HepG2 (cell line): ENCODE data around the gene HIPK4. TPM values are rescaled to one million over a fixed set of nuclear protein-coding genes. Genes with fewer than 3 reads are reported as not detected.
A peak's percentile ranks its signal among the peaks of the same experiment; 100 is the strongest.

Experiments
- EHMT2 ChIP-seq: fragments of 200-600 bp; sonication (generic); IDR thresholded peaks from 2 replicates; pipeline ENCODE4 v1.7.0; 2017; ENCODE audit warnings: antibody characterized with exemption, low read depth, low read length, borderline replicate concordance
- HOXA5 ChIP-seq: sonication (generic); formaldehyde crosslinking; IDR thresholded peaks from 2 replicates; pipeline ENCODE4 v1.4.0; 2020; ENCODE audit warnings: missing genetic modification reagents
- REL ChIP-seq: sonication (generic); formaldehyde crosslinking; conservative IDR thresholded peaks from 2 replicates; pipeline ENCODE4 v1.8.0; 2022; ENCODE audit warnings: mild to moderate bottlenecking, missing genetic modification reagents, moderate library complexity
- XRCC5 ChIP-seq: fragments of 200-400 bp; formaldehyde crosslinking; optimal IDR thresholded peaks from 2 replicates; pipeline ENCODE3; 2017; ENCODE audit warnings: mild to moderate bottlenecking, low read length
- ZFP62 ChIP-seq: sonication (generic); formaldehyde crosslinking; IDR thresholded peaks from 2 replicates; pipeline ENCODE4 v1.4.0; 2020; ENCODE audit warnings: missing genetic modification reagents
- ZNF772 ChIP-seq: sonication (generic); formaldehyde crosslinking; IDR thresholded peaks from 2 replicates; pipeline ENCODE4 v1.5.0; 2020; ENCODE audit warnings: mild to moderate bottlenecking, missing genetic modification reagents
- polyA plus RNA-seq, 8 experiments: library from polyadenylated mRNA; depleted of rRNA in 3 of 8; stranded (reverse) in 7 of 8; unstranded in 1 of 8; fragments of >200 nt; fragmentation: Illumina TruSeq in 4 of 8; extraction: Trizol in 4 of 8; gene quantifications; 2 replicates each; pipeline versions ENCODE4 v1.2.1 to v1.2.3, GENCODE V29; 2011 to 2016; ENCODE audit warnings: low read depth in 4 of 8, missing spikeins in 1 of 8, mixed read lengths in 1 of 8; ENCODE audit not compliant: insufficient read depth in 1 of 8
- total RNA-seq, 5 experiments: library from RNA; depleted of rRNA; stranded (reverse); fragments of >200 nt; fragmentation: Illumina TruSeq; extraction: Trizol; gene quantifications; 2 replicates each; pipeline ENCODE4 v1.2.3, GENCODE V29; 2016; ENCODE audit warnings: low read depth in 1 of 5
- TF ChIP-seq, protein P1 (sequence below): sonication (generic); formaldehyde crosslinking; IDR thresholded peaks from 2 replicates; pipeline ENCODE4 v1.9.0; 2021; ENCODE audit warnings: missing genetic modification reagents, borderline replicate concordance
- TF ChIP-seq, protein P2 (sequence below): sonication (generic); formaldehyde crosslinking; IDR thresholded peaks from 2 replicates; pipeline ENCODE4 v1.8.0; 2022; ENCODE audit warnings: mild to moderate bottlenecking, missing genetic modification reagents, borderline replicate concordance

Gene HIPK4
- total and polyA plus RNA-seq, 2 of the 13 experiments (the other 11 are each of a cell fraction or from before 2014, with no cell fraction given) = 0.03 TPM; not detected in 1

DNA sequence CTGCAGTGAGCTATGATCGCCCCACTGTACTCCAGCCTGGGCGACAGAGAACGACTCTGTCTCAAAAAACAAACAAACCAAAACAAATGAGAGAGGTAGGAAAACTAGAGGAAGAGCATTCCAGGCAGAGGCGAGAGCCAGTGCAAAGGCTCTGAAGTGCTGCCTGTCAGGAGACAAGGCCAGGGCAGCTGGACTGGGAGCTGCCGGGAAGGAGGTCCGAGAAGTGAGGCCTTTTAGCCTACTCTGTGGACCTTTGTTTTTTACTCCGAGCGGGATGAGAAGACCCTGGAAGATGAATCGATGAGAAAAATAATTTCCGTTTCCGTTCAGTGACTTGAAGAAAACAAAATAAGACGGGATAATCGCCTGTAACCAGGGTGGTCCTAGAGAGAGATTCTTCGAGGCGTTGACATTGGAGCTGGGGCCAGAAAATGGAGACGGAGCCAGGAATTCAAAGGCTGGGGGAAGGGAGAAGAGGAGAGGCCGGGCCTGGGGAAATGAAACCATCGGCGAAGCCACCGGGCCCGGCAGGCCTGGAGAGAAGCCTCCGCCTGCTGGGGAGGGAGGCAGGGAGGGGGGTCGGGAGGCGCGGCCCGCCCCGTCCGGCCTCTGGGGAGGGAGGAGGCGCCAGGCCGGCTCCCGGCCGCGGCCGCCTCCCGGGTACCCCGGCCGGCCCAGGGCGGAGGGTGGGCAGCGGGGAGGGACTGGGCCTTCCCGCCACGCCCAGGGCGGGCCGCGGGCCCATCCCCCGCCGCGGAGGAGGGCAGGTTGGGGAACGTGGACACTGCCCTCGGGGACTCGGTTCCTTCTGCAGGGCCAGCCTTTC is 43.6 kb upstream of the HIPK4 start (continued):
- TF ChIP-seq, protein P1, sequence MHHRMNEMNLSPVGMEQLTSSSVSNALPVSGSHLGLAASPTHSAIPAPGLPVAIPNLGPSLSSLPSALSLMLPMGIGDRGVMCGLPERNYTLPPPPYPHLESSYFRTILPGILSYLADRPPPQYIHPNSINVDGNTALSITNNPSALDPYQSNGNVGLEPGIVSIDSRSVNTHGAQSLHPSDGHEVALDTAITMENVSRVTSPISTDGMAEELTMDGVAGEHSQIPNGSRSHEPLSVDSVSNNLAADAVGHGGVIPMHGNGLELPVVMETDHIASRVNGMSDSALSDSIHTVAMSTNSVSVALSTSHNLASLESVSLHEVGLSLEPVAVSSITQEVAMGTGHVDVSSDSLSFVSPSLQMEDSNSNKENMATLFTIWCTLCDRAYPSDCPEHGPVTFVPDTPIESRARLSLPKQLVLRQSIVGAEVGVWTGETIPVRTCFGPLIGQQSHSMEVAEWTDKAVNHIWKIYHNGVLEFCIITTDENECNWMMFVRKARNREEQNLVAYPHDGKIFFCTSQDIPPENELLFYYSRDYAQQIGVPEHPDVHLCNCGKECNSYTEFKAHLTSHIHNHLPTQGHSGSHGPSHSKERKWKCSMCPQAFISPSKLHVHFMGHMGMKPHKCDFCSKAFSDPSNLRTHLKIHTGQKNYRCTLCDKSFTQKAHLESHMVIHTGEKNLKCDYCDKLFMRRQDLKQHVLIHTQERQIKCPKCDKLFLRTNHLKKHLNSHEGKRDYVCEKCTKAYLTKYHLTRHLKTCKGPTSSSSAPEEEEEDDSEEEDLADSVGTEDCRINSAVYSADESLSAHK (CRISPR knock-in tag) = no peak; the same call in 1 of the 2 replicates
- no peak for TF ChIP-seq EHMT2
- TF ChIP-seq ZNF772 (CRISPR knock-in tag) = peak; percentile 43
- TF ChIP-seq, protein P2, sequence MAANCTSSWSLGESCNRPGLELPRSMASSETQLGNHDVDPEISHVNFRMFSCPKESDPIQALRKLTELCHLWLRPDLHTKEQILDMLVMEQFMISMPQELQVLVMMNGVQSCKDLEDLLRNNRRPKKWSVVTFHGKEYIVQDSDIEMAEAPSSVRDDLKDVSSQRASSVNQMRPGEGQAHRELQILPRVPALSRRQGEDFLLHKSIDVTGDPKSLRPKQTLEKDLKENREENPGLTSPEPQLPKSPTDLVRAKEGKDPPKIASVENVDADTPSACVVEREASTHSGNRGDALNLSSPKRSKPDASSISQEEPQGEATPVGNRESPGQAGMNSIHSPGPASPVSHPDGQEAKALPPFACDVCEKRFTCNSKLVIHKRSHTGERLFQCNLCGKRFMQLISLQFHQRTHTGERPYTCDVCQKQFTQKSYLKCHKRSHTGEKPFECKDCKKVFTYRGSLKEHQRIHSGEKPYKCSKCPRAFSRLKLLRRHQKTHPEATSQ (CRISPR knock-in tag) = no peak
- peak; percentile 19 for TF ChIP-seq XRCC5
- no peak for TF ChIP-seq ZFP62
- TF ChIP-seq HOXA5 = no peak
- TF ChIP-seq REL (CRISPR knock-in tag) = no peak
